HG02970 (cell line): ENCODE measurements around the gene GRB10.

ENCODE experiments used
- ATAC-seq: cut with Tn5 transposase; IDR thresholded peaks from one replicate; pipeline ENCODE4 v1.9.1; 2021; ENCODE audit warnings: mild to moderate bottlenecking, moderate library complexity, moderate number of reproducible peaks; ENCODE audit not compliant: unreplicated experiment, low FRiP score

Gene GRB10

GRCh38 chr7:50660830-50661175 lies 121.9 kb downstream of the GRB10 start:
- ATAC-seq, result no peak

GRCh38 chr7:50660040-50660829 lies 122.5 kb downstream of the GRB10 start:
- ATAC-seq, result no peak

GRCh38 chr7:50659329-50659965 lies 123.2 kb downstream of the GRB10 start:
- ATAC-seq, result no peak

- ATAC-seq, result no peak
Observed at GRCh38 chr7:50658696-50659095, 124.0 kb downstream of the GRB10 start.

GRCh38 chr7:50657912-50658311 lies 124.8 kb downstream of the GRB10 start:
- ATAC-seq, result no peak

GRCh38 chr7:50657341-50657873 lies 125.3 kb downstream of the GRB10 start:
- no peak for ATAC-seq

- no peak for ATAC-seq
Observed at GRCh38 chr7:50656141-50656895, 126.4 kb downstream of the GRB10 start.

- no peak for ATAC-seq
Observed at GRCh38 chr7:50655490-50655889, 127.2 kb downstream of the GRB10 start.

- no peak for ATAC-seq
Observed at GRCh38 chr7:50655020-50655419, 127.7 kb downstream of the GRB10 start.

- no peak for ATAC-seq
Observed at GRCh38 chr7:50653981-50654425, 128.7 kb downstream of the GRB10 start.

- ATAC-seq, result no peak
Observed at GRCh38 chr7:50653126-50653864, 129.4 kb downstream of the GRB10 start.

GRCh38 chr7:50652400-50653125 lies 130.1 kb downstream of the GRB10 start:
- no peak for ATAC-seq

GRCh38 chr7:50651271-50651989 lies 131.3 kb downstream of the GRB10 start:
- ATAC-seq, result no peak

GRCh38 chr7:50650057-50650664 lies 132.5 kb downstream of the GRB10 start:
- ATAC-seq, result no peak

- no peak for ATAC-seq
Observed at GRCh38 chr7:50649259-50649885, 133.3 kb downstream of the GRB10 start.

GRCh38 chr7:50648570-50649169 lies 134.0 kb downstream of the GRB10 start:
- ATAC-seq, result no peak

- no peak for ATAC-seq
Observed at GRCh38 chr7:50648076-50648475, 134.6 kb downstream of the GRB10 start.
